Small intestine (tissue), 16 donors: ENCODE measurements around the gene TLR4. TPM values are rescaled to one million over a fixed set of nuclear protein-coding genes. Genes with fewer than 3 reads are reported as not detected.

Experiments
- DNase-seq, 2 donors: peaks; one replicate each; pipeline versions ENCODE4 v3.0.0 to v3.0.0-alpha.2; 2013
- FAIRE-seq: peaks from 2 replicates; lab custom pipeline; 2012; peaks lifted over from hg19 to GRCh38; lab: Jason Lieb, UNC
- H3K27ac ChIP-seq, 3 donors: one replicate each; pipeline ENCODE4 v1.5.1; 2013; ENCODE audit warnings: low read length in 2 of 3, mild to moderate bottlenecking in 2 of 3, control low read depth in 1 of 3, inconsistent platforms in 1 of 3, low read depth in 1 of 3, moderate library complexity in 1 of 3
- H3K27me3 ChIP-seq, 3 donors: one replicate each; pipeline ENCODE4 v1.6.1; 2013; ENCODE audit warnings: low read length in 3 of 3, inconsistent platforms in 1 of 3; ENCODE audit not compliant: control insufficient read depth in 3 of 3, insufficient read depth in 3 of 3
- H3K36me3 ChIP-seq, 3 donors: one replicate each; pipeline ENCODE4 v1.6.1; 2013; ENCODE audit warnings: low read length in 3 of 3, inconsistent platforms in 1 of 3, low read depth in 1 of 3, mild to moderate bottlenecking in 1 of 3, moderate library complexity in 1 of 3; ENCODE audit not compliant: control insufficient read depth in 3 of 3, insufficient read depth in 2 of 3
- H3K4me1 ChIP-seq, 3 donors: one replicate each; pipeline ENCODE4 v1.6.1; 2013; ENCODE audit warnings: low read length in 2 of 3, inconsistent platforms in 1 of 3, low read depth in 1 of 3, mild to moderate bottlenecking in 1 of 3, moderate library complexity in 1 of 3; ENCODE audit not compliant: control insufficient read depth in 3 of 3, insufficient read depth in 2 of 3
- H3K4me3 ChIP-seq, 3 donors: one replicate each; pipeline ENCODE4 v1.5.1; 2013; ENCODE audit warnings: low read length in 3 of 3, control low read depth in 1 of 3, inconsistent platforms in 1 of 3, low read depth in 1 of 3, mild to moderate bottlenecking in 1 of 3, moderate library complexity in 1 of 3
- H3K9me3 ChIP-seq, 2 donors: one replicate each; pipeline ENCODE4 v1.6.1; 2013; ENCODE audit warnings: low read depth in 1 of 2, low read length in 1 of 2; ENCODE audit not compliant: control insufficient read depth in 2 of 2, insufficient read depth in 1 of 2
- WGBS, 3 donors: extraction: QIAGEN DNeasy Blood & Tissue Kit; methylation state at CpG; one replicate each; pipeline ENCODE4 v1.1.7; 2013; 5-methylcytosine and 5-hydroxymethylcytosine counted together
- long read RNA-seq, 10 donors: transcript quantifications; one replicate each; lab custom pipeline, GENCODE V29; 2026
- polyA plus RNA-seq, 4 donors: library from polyadenylated mRNA; stranded (reverse) in 3 of 4; unstranded in 1 of 4; fragments of 200-250 nt in 3 of 4; fragments of 120-200 nt in 1 of 4; gene quantifications; one replicate each; pipeline versions ENCODE4 v1.2.1 to v1.2.3, GENCODE V29; 2013
- donor health status: healthy with polysubstance abuse.
- donor health status: control.
- donor health status: control.
- donor health status: Bipolar disorder and iron deficiency.
- donor health status: healthy.

TLR4 gene
- 1 to 10 TPM in 3 of 4 donors, under 1 TPM in 1; 0.89 to 5.2 (median 2.6) TPM for polyA plus RNA-seq
- long read RNA-seq, donor 1, full-length matches to known transcripts, result 4 of 4 reads
- long read RNA-seq, donor 1, partial matches to known transcripts, result 0 of 4 reads
- long read RNA-seq, donor 1, other reads (novel, unspliced or antisense), result 0 of 4 reads
- long read RNA-seq, donor 2, full-length matches to known transcripts, result 2 of 2 reads
- long read RNA-seq, donor 2, partial matches to known transcripts, result 0 of 2 reads
- long read RNA-seq, donor 2, other reads (novel, unspliced or antisense), result 0 of 2 reads
- long read RNA-seq, donor 3, full-length matches to known transcripts, result 3 of 3 reads
- long read RNA-seq, donor 3, partial matches to known transcripts, result 0 of 3 reads
- long read RNA-seq, donor 3, other reads (novel, unspliced or antisense), result 0 of 3 reads
- long read RNA-seq, donor 4, result 0 reads
- long read RNA-seq, donor 5, result 0 reads
- long read RNA-seq, donor 6, full-length matches to known transcripts, result 1 of 1 reads
- long read RNA-seq, donor 6, partial matches to known transcripts, result 0 of 1 reads
- long read RNA-seq, donor 6, other reads (novel, unspliced or antisense), result 0 of 1 reads
- long read RNA-seq, donor 7, result 0 reads
- long read RNA-seq, donor 8, full-length matches to known transcripts, result 1 of 1 reads
- long read RNA-seq, donor 8, partial matches to known transcripts, result 0 of 1 reads
- long read RNA-seq, donor 8, other reads (novel, unspliced or antisense), result 0 of 1 reads
- long read RNA-seq, donor 9, result 0 reads
- long read RNA-seq, donor 10, result 0 reads

DNA sequence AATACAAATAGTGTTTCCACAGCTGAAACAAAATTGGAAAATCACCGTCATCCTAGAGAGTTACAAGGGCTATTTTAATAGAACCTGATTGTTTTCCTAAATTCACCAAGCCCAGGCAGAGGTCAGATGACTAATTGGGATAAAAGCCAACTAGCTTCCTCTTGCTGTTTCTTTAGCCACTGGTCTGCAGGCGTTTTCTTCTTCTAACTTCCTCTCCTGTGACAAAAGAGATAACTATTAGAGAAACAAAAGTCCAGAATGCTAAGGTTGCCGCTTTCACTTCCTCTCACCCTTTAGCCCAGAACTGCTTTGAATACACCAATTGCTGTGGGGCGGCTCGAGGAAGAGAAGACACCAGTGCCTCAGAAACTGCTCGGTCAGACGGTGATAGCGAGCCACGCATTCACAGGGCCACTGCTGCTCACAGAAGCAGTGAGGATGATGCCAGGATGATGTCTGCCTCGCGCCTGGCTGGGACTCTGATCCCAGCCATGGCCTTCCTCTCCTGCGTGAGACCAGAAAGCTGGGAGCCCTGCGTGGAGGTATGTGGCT lies at the start of gene TLR4:
TSS of gene TLR4 (plus strand) at position 380 of the 552 bp plus-strand sequence. CDS start at position 450, 70 bp downstream.
- Histone ChIP-seq H3K4me1 (peaks cover 0 to 6% (median 0%) of the 10 kb centered on the region in 3 donors), H3K27ac (peak within 1 kb of the TSS; percentile 20 to 86 (median 68)), H3K27me3 (peaks cover 0 to under 1% (median 0%) of the 10 kb centered on the region in 3 donors), H3K9me3 (no peaks in the 10 kb centered on the region), H3K4me3 (peak within 1 kb of the TSS in 2 of 3 donors; percentile 3 to 17), H3K36me3 (no peaks in the 10 kb centered on the region)
- FAIRE-seq, result no peak
- WGBS, 3 donors, result 5 to 9% (median 7%) methylated on average over 13 of the region's 13 CpGs
- peak; percentile 33 to 66 for DNase-seq

DNA sequence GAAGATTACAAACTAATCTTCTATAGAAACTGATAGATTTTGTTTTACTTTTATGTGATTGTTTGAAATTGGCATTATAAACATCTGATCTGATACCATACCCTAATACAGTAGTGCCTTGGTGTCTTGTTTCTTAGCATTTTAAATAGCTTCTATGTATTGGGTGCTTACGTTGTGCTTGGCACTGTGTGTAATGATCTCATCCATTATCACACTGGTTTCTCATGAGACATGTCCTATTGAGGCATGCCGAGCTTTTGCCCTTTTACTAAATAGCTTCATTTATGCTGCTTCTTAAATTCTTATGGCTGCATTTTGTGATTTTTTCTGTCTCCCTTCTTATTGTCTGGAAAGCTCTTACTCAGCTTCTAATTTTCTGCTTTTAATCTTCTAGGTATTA lies 48.2 kb upstream of the TLR4 start:
- H3K9me3 ChIP-seq, result no peaks in the 10 kb centered on the region

DNA sequence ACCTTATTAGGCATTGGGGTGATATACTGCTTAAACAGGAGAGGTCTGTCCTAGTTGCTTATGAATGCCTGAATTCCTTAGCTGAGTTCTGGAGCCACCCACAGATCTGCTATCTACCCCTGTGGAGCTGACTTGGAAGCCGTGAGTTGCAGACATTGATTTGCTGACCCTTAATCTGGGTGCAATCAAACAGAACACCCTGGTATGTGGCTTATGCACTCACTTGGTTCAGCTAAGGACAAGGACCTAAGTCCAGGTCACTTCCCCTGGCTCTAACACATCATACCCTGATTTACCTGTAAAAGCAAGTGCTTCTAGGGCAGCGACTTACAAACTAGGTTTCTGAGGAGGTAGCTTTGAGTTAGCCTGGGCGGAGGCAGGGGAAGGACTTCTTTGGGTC lies 41.6 kb upstream of the TLR4 start:
- 41 to 70% (median 43%) methylated on average over 3 of the region's 3 CpGs for WGBS, 3 donors
- DNase-seq (peak; percentile 41 to 79), FAIRE-seq (no peak)
- Histone ChIP-seq H3K27me3 (no peaks in the 10 kb centered on the region), H3K36me3 (no peaks in the 10 kb centered on the region), H3K27ac (no peak overlapping the region), H3K4me3 (no peak overlapping the region), H3K9me3 (no peaks in the 10 kb centered on the region), H3K4me1 (no peaks in the 10 kb centered on the region)

More for the DNA sequence above, 48.2 kb upstream of the TLR4 start:
- H3K27ac ChIP-seq, result no peak overlapping the region
- H3K36me3 ChIP-seq, result no peaks in the 10 kb centered on the region
- FAIRE-seq (no peak), DNase-seq (no peak)
- 50 to 75% (median 69%) methylated on average over 2 of the region's 2 CpGs for WGBS, 3 donors
- H3K4me3 ChIP-seq, result no peak overlapping the region
- H3K4me1 ChIP-seq, result no peaks in the 10 kb centered on the region
- no peaks in the 10 kb centered on the region for H3K27me3 ChIP-seq

DNA sequence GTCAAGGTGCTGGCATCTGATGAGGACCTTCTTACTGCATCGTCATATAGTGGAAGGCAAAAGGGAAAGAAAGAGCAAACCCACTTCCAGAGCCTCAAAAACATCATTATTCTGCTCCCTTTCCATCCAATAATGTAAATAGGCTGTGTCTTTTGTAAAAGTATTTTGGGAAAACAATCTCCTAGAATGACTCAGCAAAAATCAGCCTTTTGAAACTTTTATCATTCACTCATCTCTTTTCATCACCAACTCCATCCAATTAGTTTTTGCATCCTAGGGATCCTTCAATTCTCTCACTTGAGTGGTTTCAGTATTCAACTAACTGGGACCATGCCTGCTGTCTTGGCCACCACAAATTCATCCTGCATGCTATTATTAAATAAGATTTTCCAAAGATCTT lies 39.8 kb upstream of the TLR4 start:
- Histone ChIP-seq H3K4me3 (no peak overlapping the region), H3K4me1 (no peaks in the 10 kb centered on the region), H3K9me3 (no peaks in the 10 kb centered on the region), H3K27ac (no peak overlapping the region), H3K27me3 (no peaks in the 10 kb centered on the region), H3K36me3 (no peaks in the 10 kb centered on the region)
- WGBS, 3 donors, result 82 to 86% (median 83%) methylated on average over 1 of the region's 1 CpG
- no peak for FAIRE-seq
- no peak for DNase-seq

DNA sequence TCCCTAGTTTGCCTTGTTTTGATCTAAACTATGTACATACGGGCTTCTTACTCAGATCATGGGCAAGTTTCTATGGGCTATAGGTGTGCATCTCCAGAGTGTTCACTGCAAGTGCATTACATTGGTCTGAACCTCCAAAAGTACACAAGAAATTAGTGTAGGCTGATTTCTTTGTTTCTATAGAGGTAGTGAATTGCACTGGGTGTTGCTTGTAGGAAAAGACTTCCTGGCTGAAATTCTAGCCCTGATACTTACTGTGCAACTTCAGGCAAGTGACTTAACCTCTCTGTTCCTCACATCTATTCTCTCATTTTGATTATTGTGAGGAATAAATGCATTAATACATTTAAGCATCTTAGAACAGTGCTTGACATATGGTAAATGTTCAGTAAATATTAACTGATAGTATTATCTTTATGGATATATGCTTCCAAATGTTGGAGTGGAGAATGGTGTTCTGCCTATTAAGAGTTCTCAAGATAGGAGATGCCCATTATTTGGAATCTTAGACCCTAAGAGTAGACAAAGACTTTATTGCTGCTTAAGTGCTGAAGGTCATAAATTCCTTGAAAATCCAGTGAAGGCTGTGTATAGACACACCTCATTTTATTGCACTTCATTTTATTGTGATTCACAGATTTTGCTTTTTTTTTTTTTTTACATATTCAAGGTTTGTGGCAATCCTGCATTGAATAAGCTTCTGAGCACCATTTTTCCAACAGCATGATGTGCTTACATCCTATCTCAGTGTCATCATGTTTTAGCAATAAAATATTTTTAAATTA lies 38.4 kb upstream of the TLR4 start:
- Histone ChIP-seq H3K27ac (no peak overlapping the region), H3K27me3 (no peaks in the 10 kb centered on the region), H3K4me1 (no peaks in the 10 kb centered on the region), H3K36me3 (no peaks in the 10 kb centered on the region), H3K9me3 (no peaks in the 10 kb centered on the region), H3K4me3 (no peak overlapping the region)
- FAIRE-seq, result no peak
- 77 to 88% (median 86%) methylated on average over 1 of the region's 1 CpG for WGBS, 3 donors
- DNase-seq, result peak; percentile 48 to 56

DNA sequence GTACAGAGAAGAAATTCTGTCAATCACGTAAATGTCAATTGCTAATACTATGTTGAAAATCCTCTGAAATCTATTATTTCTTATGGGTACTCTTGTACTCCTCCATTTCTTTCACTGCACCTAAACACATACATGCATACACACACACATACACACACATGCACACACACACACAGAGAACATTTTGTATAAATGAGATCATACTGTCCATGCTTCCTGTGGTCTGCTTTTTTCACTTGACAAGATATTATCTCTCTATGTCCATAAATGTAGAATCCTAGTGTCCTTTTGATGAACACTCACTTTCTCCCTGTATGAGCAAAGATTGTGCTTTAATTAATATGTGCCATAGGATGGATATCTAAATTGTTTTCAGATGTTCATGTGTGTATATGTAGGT lies 32.7 kb upstream of the TLR4 start:
- 98 to 100% (median 100%) methylated on average over 1 of the region's 1 CpG for WGBS, 3 donors
- Histone ChIP-seq H3K4me1 (no peaks in the 10 kb centered on the region), H3K9me3 (no peaks in the 10 kb centered on the region), H3K27ac (no peak overlapping the region), H3K4me3 (no peak overlapping the region), H3K27me3 (no peaks in the 10 kb centered on the region), H3K36me3 (no peaks in the 10 kb centered on the region)
- DNase-seq, result no peak
- no peak for FAIRE-seq

DNA sequence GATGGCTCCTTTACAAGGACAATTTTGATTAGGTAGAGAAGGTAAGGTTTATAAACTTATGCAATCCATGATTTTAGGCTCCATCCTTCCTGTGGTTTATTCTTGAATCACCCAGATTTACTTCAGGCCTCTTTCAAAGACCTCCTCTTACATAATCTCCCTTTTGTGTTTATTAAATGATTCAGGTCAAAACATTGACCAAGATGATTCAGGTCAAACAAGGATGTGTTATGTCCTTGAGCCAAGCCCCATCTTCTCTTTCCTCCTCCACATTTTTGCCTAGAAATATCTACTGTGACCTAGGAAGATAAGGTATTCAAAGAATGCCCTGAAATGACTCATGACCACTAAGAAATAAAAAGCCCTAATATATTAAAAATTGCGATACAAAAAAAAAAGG lies 31.8 kb upstream of the TLR4 start:
- FAIRE-seq, result no peak
- WGBS, 3 donors, result 94 to 98% (median 94%) methylated on average over 1 of the region's 1 CpG
- H3K4me3 ChIP-seq, result no peak overlapping the region
- H3K36me3 ChIP-seq, result no peaks in the 10 kb centered on the region
- DNase-seq, result no peak
- H3K27me3 ChIP-seq, result no peaks in the 10 kb centered on the region
- no peaks in the 10 kb centered on the region for H3K9me3 ChIP-seq
- no peaks in the 10 kb centered on the region for H3K4me1 ChIP-seq
- no peak overlapping the region for H3K27ac ChIP-seq

DNA sequence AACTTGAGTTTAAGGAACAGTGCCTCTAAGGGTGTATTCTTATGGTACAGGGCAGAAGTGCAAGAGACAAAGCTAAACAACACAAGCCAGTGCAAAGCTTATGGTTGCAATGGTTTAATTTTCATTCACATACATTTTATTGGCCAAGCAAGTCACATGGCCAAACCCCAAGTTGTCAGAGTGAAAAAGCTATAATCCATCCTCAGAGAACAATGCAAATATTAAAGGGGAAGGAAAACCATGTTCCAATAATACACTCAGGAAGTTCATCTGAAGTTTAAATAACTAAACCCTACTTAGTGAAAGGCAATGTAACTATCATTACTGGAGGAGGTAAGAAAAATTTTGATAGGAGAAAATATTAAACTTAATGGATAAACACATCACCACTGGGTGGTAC lies 26.6 kb upstream of the TLR4 start:
- no peak overlapping the region for H3K4me3 ChIP-seq
- H3K27me3 ChIP-seq, result no peaks in the 10 kb centered on the region
- H3K27ac ChIP-seq, result no peak overlapping the region
- no peak for DNase-seq
- H3K4me1 ChIP-seq, result no peaks in the 10 kb centered on the region
- no peaks in the 10 kb centered on the region for H3K36me3 ChIP-seq
- no peak for FAIRE-seq
- no peaks in the 10 kb centered on the region for H3K9me3 ChIP-seq
